A549 (cell line): ENCODE measurements around the gene CCDC171.

ENCODE experiments used
- CTCF ChIP-seq: fragments of >200 bp; sonication (Bioruptor Twin); formaldehyde crosslinking; IDR thresholded peaks from 3 replicates; pipeline ENCODE4 v1.5.1; 2016
- RAD21 ChIP-seq, 2 experiments: fragments of >200 bp in 1 of 2; sonication (Bioruptor Twin) in 1 of 2; formaldehyde crosslinking in 1 of 2; IDR thresholded peaks in 1 of 2; conservative IDR thresholded peaks in 1 of 2; 2 replicates in 1 of 2; 3 replicates in 1 of 2; pipeline ENCODE4 v1.6.1; 2012 to 2018; ENCODE audit warnings: inconsistent platforms in 1 of 2

DNA sequence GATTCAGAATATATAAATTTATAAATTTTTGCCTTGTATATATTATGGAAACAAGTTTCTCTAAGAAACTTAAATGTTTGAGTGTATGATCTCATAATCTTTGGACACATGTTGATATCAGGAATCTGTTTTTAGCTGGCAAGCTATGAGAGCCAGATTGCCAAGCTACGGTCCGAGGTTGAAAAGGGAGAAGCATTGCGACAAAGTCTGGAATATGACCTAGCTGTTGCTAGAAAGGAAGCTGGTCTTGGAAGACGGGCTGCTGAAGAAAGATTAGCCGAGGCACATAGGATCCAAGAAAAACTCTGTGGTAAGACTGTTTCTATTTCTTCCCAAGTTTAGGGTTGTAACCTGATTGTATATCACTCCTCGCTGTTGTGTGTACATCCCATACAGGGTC is 25.9 kb downstream of the CCDC171 start:
- TF ChIP-seq RAD21 (conservative IDR thresholded peaks at IDR 0.05 in 1 of 2, IDR thresholded peaks at IDR 0.05 in 1 of 2), result no peak
- no peak for TF ChIP-seq CTCF
